Esophagus muscularis mucosa (tissue), 4 donors: ENCODE data around the gene DPRX. TPM values are rescaled to one million over a fixed set of nuclear protein-coding genes. Genes with fewer than 3 reads are reported as not detected.

Experiments
- DNase-seq: peaks from one replicate; pipeline ENCODE4 v3.0.0-alpha.2; 2017; ENCODE audit errors: extremely low spot score
- H3K27ac ChIP-seq, 4 donors: fragments of 200-600 bp; sonication (generic); replicated peaks in 1 of 4; 1 replicate in 3 of 4; 2 replicates in 1 of 4; pipeline ENCODE4 v1.5.1; 2016 to 2019; ENCODE audit warnings: mild to moderate bottlenecking in 1 of 4
- H3K27me3 ChIP-seq, 4 donors: fragments of 200-600 bp; sonication (generic); one replicate each; pipeline versions ENCODE4 v1.5.1 to v1.6.0; 2016 to 2019
- H3K36me3 ChIP-seq, 4 donors: fragments of 200-600 bp; sonication (generic); one replicate each; pipeline ENCODE4 v1.5.1; 2016 to 2019
- H3K4me1 ChIP-seq, 4 donors: fragments of 200-600 bp; sonication (generic); one replicate each; pipeline ENCODE4 v1.5.1; 2016 to 2019
- H3K4me3 ChIP-seq, 4 donors: fragments of 200-600 bp; sonication (generic); 1 replicate in 2 of 4; 2 replicates in 2 of 4; pipeline ENCODE4 v1.5.1; 2016 to 2019; ENCODE audit warnings: mild to moderate bottlenecking in 4 of 4, moderate library complexity in 1 of 4
- H3K9me3 ChIP-seq, 4 donors: fragments of 200-600 bp; sonication (generic); 1 replicate in 3 of 4; 2 replicates in 1 of 4; pipeline ENCODE4 v1.5.1; 2016 to 2019
- CTCF ChIP-seq, 3 experiments: fragments of 200-600 bp in 2 of 3; fragments of 450-650 bp in 1 of 3; sonication (generic) in 2 of 3; IDR thresholded peaks; one replicate each; pipeline ENCODE4 v1.5.1; 2017 to 2019; ENCODE audit warnings: antibody characterized with exemption in 3 of 3, mild to moderate bottlenecking in 2 of 3, moderate library complexity in 1 of 3
- EP300 ChIP-seq: sonication (generic); formaldehyde crosslinking; IDR thresholded peaks from one replicate; pipeline ENCODE4 v1.6.1; 2017; ENCODE audit warnings: antibody characterized with exemption
- POLR2A ChIP-seq: fragments of 450-650 bp; IDR thresholded peaks from one replicate; pipeline ENCODE4 v1.6.1; 2017; ENCODE audit warnings: antibody characterized with exemption, moderate library complexity, mild to moderate bottlenecking, low read depth
- POLR2AphosphoS5 ChIP-seq, 2 donors: sonication (generic); formaldehyde crosslinking; IDR thresholded peaks; one replicate each; pipeline ENCODE4 v1.6.1; 2017; ENCODE audit warnings: antibody characterized with exemption in 2 of 2
- WGBS: methylation state at CpG from one replicate; pipeline ENCODE4 v1.1.5; 2018; 5-methylcytosine and 5-hydroxymethylcytosine counted together
- intact Hi-C: fragments of 100-400 bp; cut with DNase I; formaldehyde crosslinking; loops from one replicate; pipeline ENCODE4 v1.15.1; 2023
- total RNA-seq, 4 donors: library from RNA; depleted of rRNA; stranded (reverse); fragments of >200 nt; gene quantifications; one replicate each; pipeline versions ENCODE4 v1.1.0 to v1.2.1, GENCODE V29; 2016

The DPRX gene
- total RNA-seq, 4 donors from 2014 or later = not detected

- DNase-seq = no peak
- H3K4me3 ChIP-seq = no peak overlapping the region
- no peaks in the 10 kb centered on the region for H3K9me3 ChIP-seq
- no peak for TF ChIP-seq POLR2AphosphoS5 (IDR thresholded peaks at IDR 0.05)
- no peak for TF ChIP-seq POLR2A
- no peak for TF ChIP-seq CTCF (IDR thresholded peaks at IDR 0.05)
- no peak for TF ChIP-seq EP300
- H3K36me3 ChIP-seq = no peaks in the 10 kb centered on the region
- H3K4me1 ChIP-seq = no peaks in the 10 kb centered on the region
- H3K27ac ChIP-seq = no peak overlapping the region
- 67% methylated on average over 6 of the region's 6 CpGs for WGBS
- intact Hi-C loops = no loop called here
- H3K27me3 ChIP-seq = peaks cover 0 to 10% (median 0%) of the 10 kb centered on the region in 4 donors
These were observed 4.8 kb upstream of the DPRX start for GRCh38 chr19:53626976-53627375.

DNA sequence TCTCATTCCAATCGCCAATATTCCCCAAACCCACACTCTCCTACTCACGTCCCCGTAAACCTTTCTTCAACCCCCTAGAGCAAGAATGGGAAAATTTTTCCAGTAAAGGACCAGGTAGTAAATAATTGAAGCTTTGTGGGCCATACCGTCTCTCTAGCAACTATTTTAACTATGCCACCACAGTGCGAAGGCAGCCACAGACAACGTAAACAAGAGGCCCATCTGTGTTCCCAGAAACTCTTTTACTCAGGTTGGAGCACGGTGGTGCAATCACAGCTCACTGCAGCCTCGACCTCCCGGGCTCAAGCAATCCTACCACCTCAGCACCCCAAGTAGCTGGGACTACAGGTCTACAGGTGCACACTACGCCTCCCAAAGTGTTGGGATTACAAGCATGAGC is 3.0 kb downstream of the DPRX start:
- H3K27me3 ChIP-seq = peaks cover 0 to 5% (median 0%) of the 10 kb centered on the region in 4 donors
- no peaks in the 10 kb centered on the region for H3K4me1 ChIP-seq
- H3K4me3 ChIP-seq = no peak overlapping the region
- DNase-seq = no peak
- no peaks in the 10 kb centered on the region for H3K36me3 ChIP-seq
- H3K27ac ChIP-seq = no peak overlapping the region
- WGBS = 76% methylated on average over 10 of the region's 10 CpGs
- no peaks in the 10 kb centered on the region for H3K9me3 ChIP-seq
- TF ChIP-seq CTCF (IDR thresholded peaks at IDR 0.05) = no peak
- no peak for TF ChIP-seq POLR2AphosphoS5 (IDR thresholded peaks at IDR 0.05)
- TF ChIP-seq EP300 = no peak
- TF ChIP-seq POLR2A = no peak
- intact Hi-C loops = no loop called here

GRCh38 chr19:53639471-53639870 is 7.7 kb downstream of the DPRX start:
- Histone ChIP-seq H3K27me3 (peaks cover 0 to 10% (median 0%) of the 10 kb centered on the region in 4 donors), H3K27ac (no peak overlapping the region), H3K4me1 (no peaks in the 10 kb centered on the region), H3K36me3 (no peaks in the 10 kb centered on the region), H3K9me3 (no peaks in the 10 kb centered on the region), H3K4me3 (no peak overlapping the region)
- intact Hi-C loops = no loop called here
- TF ChIP-seq EP300 (no peak), POLR2A (no peak), POLR2AphosphoS5 (IDR thresholded peaks at IDR 0.05) (no peak), CTCF (IDR thresholded peaks at IDR 0.05) (no peak)
- no peak for DNase-seq
- 58% methylated on average over 7 of the region's 7 CpGs for WGBS

GRCh38 chr19:53642381-53643099 is 10.7 kb downstream of the DPRX start:
- no peak for DNase-seq
- WGBS = 47% methylated on average over 8 of the region's 8 CpGs
- TF ChIP-seq POLR2AphosphoS5 (IDR thresholded peaks at IDR 0.05) = no peak
- no peak for TF ChIP-seq CTCF (IDR thresholded peaks at IDR 0.05)
- no peak for TF ChIP-seq EP300
- TF ChIP-seq POLR2A = no peak
- Histone ChIP-seq H3K27ac (no peak overlapping the region), H3K36me3 (no peaks in the 10 kb centered on the region), H3K4me1 (no peaks in the 10 kb centered on the region), H3K4me3 (no peak overlapping the region), H3K9me3 (peaks cover 0 to 3% (median 0%) of the 10 kb centered on the region in 4 donors), H3K27me3 (peaks cover 0 to 12% (median 0%) of the 10 kb centered on the region in 4 donors)
- intact Hi-C loops = no loop called here
